ENCODE data around the gene TBL1XR1. TPM values are rescaled to one million over a fixed set of nuclear protein-coding genes. Genes with fewer than 3 reads are reported as not detected.

TBL1XR1 gene
- total and polyA plus RNA-seq, 2 of the 8 experiments (the other 6 are each of a cell fraction or from before 2014, with no cell fraction given): 28.1 to 147 TPM

DNA sequence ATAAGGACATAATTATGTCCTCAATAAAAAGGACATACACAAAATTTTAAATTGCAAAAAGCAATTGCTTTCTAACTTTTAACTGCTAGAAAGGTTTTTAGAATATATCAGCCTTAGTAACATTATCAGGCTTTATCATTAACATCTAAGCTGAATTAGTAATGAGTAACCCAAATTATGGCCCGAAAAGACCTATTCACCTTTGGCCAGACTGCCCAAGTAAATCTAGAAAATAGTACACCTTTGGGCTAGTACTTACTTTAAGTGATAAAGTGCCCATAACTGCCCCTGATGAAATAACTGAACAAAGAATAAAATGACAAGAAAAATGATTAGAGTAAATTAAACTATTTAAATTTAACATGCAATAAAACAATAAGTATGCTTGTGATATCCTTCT, 117.2 kb downstream of the TBL1XR1 start (continued):
- TF ChIP-seq, protein P1, sequence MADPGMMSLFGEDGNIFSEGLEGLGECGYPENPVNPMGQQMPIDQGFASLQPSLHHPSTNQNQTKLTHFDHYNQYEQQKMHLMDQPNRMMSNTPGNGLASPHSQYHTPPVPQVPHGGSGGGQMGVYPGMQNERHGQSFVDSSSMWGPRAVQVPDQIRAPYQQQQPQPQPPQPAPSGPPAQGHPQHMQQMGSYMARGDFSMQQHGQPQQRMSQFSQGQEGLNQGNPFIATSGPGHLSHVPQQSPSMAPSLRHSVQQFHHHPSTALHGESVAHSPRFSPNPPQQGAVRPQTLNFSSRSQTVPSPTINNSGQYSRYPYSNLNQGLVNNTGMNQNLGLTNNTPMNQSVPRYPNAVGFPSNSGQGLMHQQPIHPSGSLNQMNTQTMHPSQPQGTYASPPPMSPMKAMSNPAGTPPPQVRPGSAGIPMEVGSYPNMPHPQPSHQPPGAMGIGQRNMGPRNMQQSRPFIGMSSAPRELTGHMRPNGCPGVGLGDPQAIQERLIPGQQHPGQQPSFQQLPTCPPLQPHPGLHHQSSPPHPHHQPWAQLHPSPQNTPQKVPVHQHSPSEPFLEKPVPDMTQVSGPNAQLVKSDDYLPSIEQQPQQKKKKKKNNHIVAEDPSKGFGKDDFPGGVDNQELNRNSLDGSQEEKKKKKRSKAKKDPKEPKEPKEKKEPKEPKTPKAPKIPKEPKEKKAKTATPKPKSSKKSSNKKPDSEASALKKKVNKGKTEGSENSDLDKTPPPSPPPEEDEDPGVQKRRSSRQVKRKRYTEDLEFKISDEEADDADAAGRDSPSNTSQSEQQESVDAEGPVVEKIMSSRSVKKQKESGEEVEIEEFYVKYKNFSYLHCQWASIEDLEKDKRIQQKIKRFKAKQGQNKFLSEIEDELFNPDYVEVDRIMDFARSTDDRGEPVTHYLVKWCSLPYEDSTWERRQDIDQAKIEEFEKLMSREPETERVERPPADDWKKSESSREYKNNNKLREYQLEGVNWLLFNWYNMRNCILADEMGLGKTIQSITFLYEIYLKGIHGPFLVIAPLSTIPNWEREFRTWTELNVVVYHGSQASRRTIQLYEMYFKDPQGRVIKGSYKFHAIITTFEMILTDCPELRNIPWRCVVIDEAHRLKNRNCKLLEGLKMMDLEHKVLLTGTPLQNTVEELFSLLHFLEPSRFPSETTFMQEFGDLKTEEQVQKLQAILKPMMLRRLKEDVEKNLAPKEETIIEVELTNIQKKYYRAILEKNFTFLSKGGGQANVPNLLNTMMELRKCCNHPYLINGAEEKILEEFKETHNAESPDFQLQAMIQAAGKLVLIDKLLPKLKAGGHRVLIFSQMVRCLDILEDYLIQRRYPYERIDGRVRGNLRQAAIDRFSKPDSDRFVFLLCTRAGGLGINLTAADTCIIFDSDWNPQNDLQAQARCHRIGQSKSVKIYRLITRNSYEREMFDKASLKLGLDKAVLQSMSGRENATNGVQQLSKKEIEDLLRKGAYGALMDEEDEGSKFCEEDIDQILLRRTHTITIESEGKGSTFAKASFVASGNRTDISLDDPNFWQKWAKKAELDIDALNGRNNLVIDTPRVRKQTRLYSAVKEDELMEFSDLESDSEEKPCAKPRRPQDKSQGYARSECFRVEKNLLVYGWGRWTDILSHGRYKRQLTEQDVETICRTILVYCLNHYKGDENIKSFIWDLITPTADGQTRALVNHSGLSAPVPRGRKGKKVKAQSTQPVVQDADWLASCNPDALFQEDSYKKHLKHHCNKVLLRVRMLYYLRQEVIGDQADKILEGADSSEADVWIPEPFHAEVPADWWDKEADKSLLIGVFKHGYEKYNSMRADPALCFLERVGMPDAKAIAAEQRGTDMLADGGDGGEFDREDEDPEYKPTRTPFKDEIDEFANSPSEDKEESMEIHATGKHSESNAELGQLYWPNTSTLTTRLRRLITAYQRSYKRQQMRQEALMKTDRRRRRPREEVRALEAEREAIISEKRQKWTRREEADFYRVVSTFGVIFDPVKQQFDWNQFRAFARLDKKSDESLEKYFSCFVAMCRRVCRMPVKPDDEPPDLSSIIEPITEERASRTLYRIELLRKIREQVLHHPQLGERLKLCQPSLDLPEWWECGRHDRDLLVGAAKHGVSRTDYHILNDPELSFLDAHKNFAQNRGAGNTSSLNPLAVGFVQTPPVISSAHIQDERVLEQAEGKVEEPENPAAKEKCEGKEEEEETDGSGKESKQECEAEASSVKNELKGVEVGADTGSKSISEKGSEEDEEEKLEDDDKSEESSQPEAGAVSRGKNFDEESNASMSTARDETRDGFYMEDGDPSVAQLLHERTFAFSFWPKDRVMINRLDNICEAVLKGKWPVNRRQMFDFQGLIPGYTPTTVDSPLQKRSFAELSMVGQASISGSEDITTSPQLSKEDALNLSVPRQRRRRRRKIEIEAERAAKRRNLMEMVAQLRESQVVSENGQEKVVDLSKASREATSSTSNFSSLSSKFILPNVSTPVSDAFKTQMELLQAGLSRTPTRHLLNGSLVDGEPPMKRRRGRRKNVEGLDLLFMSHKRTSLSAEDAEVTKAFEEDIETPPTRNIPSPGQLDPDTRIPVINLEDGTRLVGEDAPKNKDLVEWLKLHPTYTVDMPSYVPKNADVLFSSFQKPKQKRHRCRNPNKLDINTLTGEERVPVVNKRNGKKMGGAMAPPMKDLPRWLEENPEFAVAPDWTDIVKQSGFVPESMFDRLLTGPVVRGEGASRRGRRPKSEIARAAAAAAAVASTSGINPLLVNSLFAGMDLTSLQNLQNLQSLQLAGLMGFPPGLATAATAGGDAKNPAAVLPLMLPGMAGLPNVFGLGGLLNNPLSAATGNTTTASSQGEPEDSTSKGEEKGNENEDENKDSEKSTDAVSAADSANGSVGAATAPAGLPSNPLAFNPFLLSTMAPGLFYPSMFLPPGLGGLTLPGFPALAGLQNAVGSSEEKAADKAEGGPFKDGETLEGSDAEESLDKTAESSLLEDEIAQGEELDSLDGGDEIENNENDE (IDR thresholded peaks at IDR 0.05; ENCODE audit: insufficient replicate concordance, low read length): no peak
- TF ChIP-seq USF2 (IDR thresholded peaks at IDR 0.05; ENCODE audit: low read length) (no peak), SIN3A (conservative IDR thresholded peaks at IDR 0.05 in 1 of 2, IDR thresholded peaks at IDR 0.05 in 1 of 2; ENCODE audit: low read depth in 1 of 2, low read length in 2 of 2) (no peak), EZH2 (IDR thresholded peaks at IDR 0.05; ENCODE audit: low read depth, low read length, severe bottlenecking) (no peak), RFX5 (IDR thresholded peaks at IDR 0.05; ENCODE audit: borderline replicate concordance, low read depth, low read length) (no peak), KDM5A (IDR thresholded peaks at IDR 0.05; ENCODE audit: low read length) (no peak), POLR2A (IDR thresholded peaks at IDR 0.05; ENCODE audit: control extremely low read depth in 1 of 2, low read depth in 2 of 2, low read length in 2 of 2) (no peak), RXRA (IDR thresholded peaks at IDR 0.05; ENCODE audit: insufficient read depth, low read depth, low read length) (no peak)

Measured in H1 (cell line).